HG02938 (cell line): Measurements from ENCODE around the gene EXD2.
"Not testable (repeated sequence)": the region's sequence is repeated elsewhere in the genome, so short reads cannot be mapped to it uniquely, and the experiment has no call there.

ENCODE experiments used
- ATAC-seq: cut with Tn5 transposase; IDR thresholded peaks from one replicate; pipeline ENCODE4 v1.9.1; 2021; ENCODE audit warnings: mild to moderate bottlenecking, moderate library complexity; ENCODE audit not compliant: unreplicated experiment

Gene EXD2

DNA sequence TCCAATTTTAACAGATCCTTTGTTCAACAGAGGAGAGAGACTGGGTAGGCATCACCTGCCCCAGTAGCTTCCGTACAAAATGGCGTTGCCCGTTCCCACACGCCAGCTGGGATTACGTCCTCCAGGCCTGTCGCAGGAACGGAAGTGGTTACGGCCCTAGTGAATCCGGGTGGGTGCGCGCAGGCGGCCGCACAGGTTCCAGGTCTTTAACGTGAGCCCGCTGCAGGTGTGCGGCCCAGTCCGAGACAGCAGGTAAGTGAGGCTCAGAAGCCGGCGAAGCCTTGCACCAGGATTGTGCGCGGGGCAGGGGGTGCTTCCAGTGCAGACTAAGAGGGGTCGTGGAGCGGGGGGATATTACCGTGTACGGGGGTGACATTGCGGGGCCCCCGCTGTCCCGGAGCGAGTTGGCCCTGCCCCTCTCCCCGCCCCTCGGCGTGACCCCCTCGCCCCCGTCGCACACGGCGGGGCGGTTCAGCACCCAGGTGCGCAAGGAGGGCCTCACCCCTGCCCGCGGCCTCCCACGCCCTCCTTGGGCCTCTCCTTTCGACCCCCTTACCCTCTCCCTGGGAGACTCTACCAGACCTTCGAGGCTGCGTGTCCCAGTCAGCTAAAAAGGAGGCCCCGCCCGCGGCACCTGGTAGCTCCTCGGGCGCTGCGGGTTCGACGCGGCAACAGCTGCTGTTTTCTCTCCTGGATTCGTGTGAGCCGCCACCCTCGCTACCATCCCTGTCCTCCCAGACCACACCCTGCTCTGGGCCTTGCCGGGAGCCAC is at the start of gene EXD2:
Gene EXD2, plus strand, starts transcription at position 159 of the 772 bp plus-strand sequence. CDS start 17,973 bp downstream, outside the sequence.
- peak; percentile 77 for ATAC-seq

- no peak for ATAC-seq
These were observed 49.7 kb upstream of the EXD2 start for GRCh38 chr14:69141550-69141949.

GRCh38 chr14:69142101-69142500 is 49.2 kb upstream of the EXD2 start:
- ATAC-seq: no peak

DNA sequence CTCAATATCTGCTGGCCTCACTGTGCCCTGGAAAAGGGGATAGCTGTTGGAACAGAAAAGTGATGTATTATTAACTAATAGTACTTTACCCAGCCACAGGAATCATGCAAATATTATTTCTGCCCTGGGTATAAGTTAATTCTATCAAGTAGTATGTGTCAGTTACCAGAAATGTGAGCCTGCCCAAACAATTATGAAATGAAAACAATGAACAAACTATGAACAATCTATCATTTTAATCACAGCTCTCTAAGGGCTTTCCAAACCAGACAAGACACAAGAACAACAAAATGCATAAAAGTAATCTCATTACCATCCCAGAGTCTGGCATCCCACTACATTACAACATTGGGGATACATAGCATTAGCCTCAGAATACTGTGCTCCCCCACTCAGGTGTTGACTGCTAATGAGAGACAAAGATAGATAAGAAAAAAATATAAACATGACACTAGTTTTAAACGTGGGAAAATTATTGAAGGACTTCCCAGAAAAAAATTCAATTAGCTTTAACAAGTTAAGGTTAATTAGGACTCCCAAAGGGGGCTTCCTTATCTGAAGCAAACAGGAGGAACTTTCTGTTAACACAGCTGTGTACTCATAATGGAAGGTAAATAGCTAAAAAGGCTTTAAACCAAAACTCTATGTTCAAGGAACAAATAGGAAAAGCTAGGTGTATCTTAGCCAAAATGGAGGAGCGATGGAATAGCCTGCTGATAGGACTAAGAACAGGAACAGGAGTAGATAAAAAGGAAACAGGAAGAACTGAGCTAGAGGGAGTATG is 41.6 kb upstream of the EXD2 start:
- no peak for ATAC-seq

DNA sequence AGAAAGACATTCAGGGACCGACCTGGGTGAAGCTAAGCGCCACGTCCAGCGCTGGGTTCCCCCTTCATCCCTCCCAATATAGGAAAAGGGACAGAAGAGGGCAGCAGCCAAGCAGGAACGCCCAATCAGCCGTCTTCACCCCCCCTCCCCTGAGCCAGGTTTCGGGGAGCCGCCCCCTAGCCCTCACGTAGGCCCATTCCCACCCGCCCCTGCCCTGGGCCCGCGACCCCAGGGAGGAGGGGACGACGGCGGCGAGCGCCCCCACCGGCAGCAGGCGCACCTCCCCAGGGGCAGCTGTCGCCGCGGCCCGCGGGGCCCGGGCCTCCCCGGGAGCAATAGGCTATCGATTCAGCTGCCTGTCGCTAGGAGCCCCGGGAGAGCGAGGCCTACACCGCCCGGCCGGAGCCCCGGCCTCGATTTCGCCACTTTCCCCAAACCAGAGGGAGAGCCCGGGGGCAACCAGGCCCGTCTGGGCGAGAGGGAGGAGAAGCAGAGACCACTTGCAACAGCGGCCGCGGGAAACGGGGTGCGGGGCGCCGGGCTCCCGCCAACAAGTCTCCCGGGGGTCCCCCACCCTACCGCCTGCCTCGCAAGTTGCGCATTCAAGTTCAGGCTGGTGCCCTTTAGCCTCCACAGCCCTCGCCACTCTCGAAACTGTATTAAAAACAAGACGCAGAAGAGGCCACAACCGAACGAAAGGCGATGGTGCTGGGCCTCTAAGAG is 39.7 kb upstream of the EXD2 start:
- peak; percentile 35 for ATAC-seq

- peak; percentile 8 for ATAC-seq
These were observed 39.0 kb upstream of the EXD2 start for GRCh38 chr14:69152181-69152901.

DNA sequence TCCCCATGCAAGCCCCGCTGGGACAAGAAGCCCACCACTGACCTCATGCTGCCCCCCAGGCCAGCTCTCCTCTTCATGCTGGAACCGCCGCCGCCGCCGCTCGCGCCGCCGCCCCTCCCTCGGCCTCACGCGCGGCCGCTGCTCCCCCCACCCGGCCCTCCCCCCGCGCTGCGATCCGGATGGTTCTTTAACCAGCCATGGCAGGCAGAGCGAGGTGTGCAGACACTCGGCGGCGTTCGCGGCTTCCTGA is 38.5 kb upstream of the EXD2 start, which contains the start of gene DCAF5:
Gene DCAF5, minus strand, starts transcription at position 218 of the 250 bp plus-strand sequence. Its CDS starts 141 bp downstream, at position 77.
- ATAC-seq: no peak

DNA sequence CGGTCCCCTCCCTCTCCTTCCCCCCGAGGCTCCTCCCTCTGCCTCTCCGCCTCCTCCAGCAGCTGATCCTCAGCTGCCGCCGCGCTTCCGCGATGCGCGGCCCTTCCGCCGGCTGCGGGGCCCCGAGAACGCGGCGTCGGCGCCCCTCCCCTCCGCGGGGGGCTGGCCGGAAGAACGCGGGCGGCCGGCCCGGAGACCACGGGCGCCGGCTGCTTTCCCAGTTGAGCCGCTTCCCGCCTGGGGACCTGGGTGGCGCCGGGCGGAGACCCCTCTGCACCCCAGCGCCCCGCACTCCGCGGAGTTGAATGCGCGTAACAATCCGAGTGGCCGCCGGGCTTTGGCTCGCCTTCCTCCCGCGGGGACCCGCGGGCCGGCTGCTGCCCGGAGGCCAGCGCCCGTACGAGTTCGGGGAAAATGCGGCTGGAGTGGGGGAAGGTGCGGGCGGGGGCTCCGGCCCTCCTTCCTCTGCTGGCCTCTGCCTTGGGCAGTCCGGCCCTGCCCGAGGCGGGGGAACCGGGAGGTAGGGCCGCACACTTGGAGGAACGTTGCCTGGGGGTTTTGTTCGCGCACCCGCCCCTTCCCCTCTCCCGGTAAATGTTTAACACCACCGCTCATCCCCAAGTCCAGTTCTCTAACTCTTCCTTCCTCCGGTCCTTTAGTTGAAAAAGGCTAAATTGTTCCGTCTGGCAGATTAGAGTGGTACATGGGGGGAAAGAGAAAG is 38.0 kb upstream of the EXD2 start:
- ATAC-seq: peak; percentile 80

DNA sequence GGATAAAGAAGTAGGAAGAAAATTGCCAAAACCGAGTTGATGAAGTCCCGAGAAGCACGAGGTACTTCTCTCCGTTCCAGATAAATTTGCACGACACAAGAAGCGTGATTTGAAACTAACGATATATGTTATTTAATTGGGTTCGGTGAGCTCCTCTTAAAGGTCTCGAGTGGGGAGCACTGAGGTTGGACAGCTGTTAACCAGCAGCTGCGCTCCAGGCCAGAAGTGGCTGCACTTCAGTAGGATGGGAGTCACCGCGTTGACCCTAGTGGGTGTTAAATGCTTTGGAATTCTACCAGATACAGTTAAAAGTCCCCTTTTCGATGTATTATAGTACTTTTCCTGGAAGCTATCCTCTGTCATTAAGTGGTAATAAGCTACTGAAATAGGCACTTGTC is 37.4 kb upstream of the EXD2 start:
- ATAC-seq: no peak

DNA sequence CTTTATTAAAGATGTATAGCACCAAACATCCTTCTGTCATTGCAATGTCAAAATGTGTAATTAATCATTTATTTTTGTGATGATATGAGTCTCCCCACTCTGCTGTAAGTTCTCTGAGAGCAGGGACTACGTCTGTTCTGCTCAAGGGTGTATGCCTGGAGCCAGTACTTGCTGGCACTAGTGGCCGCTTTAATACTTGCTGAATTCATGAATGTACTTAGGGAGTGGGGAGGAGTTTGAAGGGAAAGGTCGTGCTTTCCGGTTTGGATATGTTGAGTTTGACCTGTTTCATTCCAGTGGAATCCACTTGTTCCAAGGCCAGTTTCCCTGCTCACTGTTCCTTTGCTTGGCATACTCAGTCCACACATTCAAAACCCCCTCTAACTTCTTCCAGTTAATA is 36.5 kb upstream of the EXD2 start:
- ATAC-seq: no peak

DNA sequence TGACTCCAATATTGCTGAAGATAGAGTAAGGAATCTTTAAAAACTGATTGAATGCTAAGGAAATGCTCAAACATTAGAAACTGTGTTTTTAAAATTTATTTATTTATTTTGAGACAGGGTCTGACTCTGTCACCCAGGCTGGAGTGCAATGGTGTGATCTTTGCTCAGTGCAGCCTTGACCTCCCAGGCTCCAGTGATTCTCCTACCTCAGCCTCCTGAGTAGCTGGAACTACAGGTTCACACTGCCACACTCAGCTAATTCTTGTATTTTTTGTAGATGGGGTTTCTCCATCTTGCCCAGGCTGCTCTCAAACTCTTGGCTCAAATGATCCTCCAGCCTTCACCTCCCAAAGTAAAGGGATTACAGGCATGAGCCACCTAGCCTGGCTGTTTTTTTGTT is 35.1 kb upstream of the EXD2 start:
- ATAC-seq: no peak

DNA sequence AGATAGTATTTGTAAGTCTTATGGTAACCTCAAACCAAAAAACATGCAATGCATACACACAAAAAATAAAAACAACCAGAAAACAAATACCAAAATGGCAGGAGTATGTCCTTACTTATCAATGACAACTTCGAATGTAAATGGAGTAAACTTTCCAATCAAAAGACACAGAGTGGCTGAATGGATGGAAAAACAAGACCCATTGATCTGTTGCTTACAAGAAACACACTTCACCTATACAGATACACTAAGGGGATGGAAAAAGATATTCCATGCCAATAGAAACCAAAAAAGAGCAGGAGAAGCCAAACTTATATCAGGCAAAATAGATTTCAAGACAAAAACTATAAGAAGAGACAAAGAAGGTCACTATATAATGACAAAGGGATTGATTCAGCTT is 29.7 kb upstream of the EXD2 start:
- no peak for ATAC-seq

DNA sequence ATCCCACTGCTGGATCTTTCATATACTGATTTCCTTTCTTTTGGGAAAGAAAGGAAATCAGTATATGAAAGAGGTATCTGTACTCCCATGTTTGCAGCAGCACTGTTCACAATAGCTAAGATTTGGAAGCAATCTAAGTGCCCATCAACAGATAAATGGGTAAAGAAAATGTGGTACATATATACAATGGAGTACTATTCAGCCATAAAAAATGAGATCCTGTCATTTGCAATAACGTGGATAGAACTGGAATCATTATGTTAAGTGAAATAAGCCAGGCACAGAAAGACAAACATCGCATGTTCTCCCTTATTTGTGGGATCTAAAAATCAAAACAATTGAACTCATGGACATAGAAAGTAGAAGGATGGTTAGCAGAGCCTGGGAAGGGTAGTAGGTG is 25.5 kb upstream of the EXD2 start:
- ATAC-seq: not testable (repeated sequence)

DNA sequence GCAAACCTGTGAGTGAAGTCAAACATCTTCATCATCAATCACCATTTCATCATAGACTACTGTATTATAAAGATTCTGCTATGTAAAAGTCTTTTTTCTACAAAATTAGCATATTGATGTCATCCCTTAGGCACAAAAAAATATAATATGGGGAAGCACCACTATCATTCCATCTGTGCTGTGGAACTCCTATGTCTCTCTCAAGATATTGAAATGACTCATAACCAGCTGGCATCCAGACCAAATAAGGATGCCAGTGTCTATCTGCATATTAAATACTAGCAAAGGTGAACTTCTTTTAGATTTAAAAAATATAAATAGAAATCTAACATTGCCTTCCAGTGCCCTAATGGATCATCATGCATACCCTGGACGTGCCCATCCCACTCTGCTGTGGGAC is 20.5 kb upstream of the EXD2 start:
- ATAC-seq: no peak

DNA sequence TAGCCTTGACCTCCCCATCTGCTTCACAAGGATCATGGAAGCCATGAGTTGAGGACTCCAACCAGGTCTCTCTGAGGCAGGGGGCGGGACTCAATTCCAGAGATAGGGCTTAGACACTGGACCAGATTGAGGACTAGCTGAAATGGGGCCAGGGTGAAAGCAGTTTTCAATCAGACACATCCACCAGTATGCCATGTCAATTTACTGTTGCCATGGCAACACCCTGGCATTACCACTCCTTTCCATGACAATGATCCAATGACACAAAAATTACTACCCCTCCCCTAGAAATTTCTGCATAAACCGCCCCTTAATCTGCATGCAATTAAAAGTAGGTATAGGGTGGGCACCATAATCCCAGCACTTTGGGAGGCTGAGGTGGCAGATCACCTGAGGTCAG is 19.7 kb upstream of the EXD2 start:
- ATAC-seq: no peak

- ATAC-seq: no peak
These were observed 16.2 kb upstream of the EXD2 start for GRCh38 chr14:69175130-69175529.

DNA sequence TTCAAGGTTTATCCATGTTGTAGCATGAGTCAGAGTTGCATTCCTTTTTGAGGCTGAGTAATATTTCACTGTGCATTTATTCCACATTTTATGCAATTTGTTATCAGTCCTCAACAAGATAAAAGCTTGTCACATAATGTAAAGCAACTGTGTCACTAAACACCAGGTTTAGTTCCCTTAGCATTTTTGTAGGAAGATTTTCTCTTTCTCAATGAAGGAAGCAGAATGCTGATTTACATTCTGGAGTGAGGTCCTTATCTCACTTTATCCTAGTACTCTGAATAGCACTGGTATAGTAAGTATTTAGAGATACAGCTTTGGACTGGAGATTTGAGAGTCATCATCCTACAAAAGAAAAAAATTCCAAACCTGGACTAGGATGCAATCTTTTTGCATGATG is 9.8 kb upstream of the EXD2 start:
- no peak for ATAC-seq

DNA sequence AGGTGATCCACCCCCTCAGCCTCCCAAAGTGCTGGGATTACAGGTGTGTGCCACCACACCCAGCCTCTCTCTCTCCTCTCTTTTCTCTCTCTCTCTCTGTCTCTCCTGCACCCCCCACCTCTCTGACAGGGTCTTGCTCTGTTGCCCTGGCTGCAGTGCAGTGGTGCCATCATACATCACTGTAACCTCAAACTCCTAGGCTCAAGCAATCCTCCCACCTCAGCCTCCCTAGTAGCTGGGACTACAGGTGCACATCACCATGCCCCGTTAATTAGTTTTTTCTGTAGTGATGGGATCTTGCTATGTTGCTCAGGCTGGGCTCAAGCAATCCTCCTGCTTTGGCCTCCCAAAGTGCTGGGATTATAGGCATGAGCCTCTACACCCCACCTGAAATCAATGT is 8.7 kb upstream of the EXD2 start:
- ATAC-seq: not testable (repeated sequence)

GRCh38 chr14:69183735-69184134 is 7.6 kb upstream of the EXD2 start:
- no peak for ATAC-seq

DNA sequence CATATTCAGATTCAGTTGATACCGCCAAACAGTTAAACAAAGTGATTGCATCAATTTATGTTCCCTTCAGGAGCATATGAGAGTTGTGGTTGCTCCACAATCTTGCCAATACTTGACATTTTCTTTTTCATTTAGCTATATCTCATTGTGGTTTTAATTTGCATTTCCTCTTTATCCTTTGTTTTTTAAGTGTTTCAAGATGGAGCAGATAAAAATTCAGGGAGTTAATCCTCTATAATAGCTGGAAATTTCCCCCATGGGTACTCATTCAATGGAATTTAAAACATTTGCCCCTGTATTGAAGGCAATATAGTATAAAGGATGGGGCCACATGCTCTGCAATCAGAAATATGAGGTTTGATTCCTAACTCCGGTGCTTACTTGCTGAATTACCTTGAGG is 1.1 kb upstream of the EXD2 start:
- ATAC-seq: no peak

GRCh38 chr14:69193721-69194120 is 2.4 kb downstream of the EXD2 start:
- no peak for ATAC-seq
